AG09319 (cell line): ENCODE results near the gene ZNF813.
"Not testable (repeated sequence)": the region's sequence is repeated elsewhere in the genome, so short reads cannot be mapped to it uniquely, and the experiment has no call there.

Experiments used
- DNase-seq: peaks from one replicate; pipeline ENCODE4 v3.0.0-alpha.2; 2010; ENCODE audit warnings: low read depth; ENCODE audit errors: extremely low read depth
- CTCF ChIP-seq: IDR thresholded peaks from 2 replicates; pipeline ENCODE4 v1.5.1; 2011; ENCODE audit warnings: low read depth, mild to moderate bottlenecking, inconsistent platforms, low read length, moderate library complexity

Gene ZNF813

GRCh38 chr19:53467485-53468262 is at the start of gene ZNF813:
TSS of gene ZNF813 (plus strand) at chr19:53467733. CDS start at chr19:53483823, 16,090 bp downstream.
- peak; percentile 53 for DNase-seq
- TF ChIP-seq CTCF, result no peak

- DNase-seq, result not testable (repeated sequence)
Measured at GRCh38 chr19:53420520-53421315, 46.8 kb upstream of the ZNF813 start.

DNA sequence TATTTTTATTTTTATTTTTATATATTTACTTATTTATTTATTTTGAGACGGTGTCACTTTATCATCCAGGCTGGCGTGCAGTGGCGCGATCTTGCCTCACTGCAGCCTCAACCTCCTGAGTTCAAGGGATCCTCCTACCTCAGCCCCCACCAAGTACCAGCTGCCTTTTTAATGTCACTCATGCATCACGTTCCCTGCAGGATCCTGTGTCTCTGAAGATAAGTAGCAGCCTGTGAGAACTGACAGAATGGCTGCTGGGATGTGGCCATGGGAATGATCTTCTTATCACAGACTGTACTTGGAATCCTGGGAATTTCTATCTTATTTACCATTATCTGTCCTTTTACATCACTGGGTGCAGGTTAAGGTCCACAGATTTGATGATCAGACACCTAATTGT is 45.0 kb upstream of the ZNF813 start:
- TF ChIP-seq CTCF, result no peak

GRCh38 chr19:53423074-53423473 is 44.5 kb upstream of the ZNF813 start:
- not testable (repeated sequence) for DNase-seq

More for the DNA sequence above, 45.0 kb upstream of the ZNF813 start:
- DNase-seq, result no peak

DNA sequence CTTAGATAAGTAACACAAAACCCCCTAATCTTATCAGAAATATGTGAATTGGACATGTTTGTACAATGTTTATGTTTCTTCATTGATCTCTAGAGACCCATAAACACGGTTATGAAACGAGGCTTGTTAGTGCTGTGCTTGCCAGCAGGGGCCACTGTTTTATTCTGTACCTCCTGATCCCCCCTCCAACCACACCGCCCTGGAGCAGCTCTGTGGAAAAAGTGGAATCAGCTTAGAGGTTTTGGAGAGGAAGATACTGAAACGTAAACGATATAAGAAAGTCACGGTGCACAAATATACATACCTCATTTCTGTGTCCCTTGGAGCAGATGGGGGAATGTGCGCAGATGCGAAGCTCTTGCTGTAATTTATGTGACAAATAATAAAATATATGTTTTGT is 43.9 kb upstream of the ZNF813 start:
- DNase-seq, result not testable (repeated sequence)

GRCh38 chr19:53424968-53425597 is 42.5 kb upstream of the ZNF813 start:
- peak; percentile 19 for DNase-seq
- TF ChIP-seq CTCF, result peak; percentile 73

GRCh38 chr19:53431399-53432087 is 36.0 kb upstream of the ZNF813 start, which contains the start of gene ZNF761:
TSS of gene ZNF761 (plus strand) at chr19:53431984. CDS start at chr19:53447269, 15,285 bp downstream.
- peak; percentile 36 for TF ChIP-seq CTCF
- DNase-seq, result peak; percentile 57

- TF ChIP-seq CTCF, result no peak
- DNase-seq, result no peak
Measured at GRCh38 chr19:53432088-53432661, 35.4 kb upstream of the ZNF813 start.

DNA sequence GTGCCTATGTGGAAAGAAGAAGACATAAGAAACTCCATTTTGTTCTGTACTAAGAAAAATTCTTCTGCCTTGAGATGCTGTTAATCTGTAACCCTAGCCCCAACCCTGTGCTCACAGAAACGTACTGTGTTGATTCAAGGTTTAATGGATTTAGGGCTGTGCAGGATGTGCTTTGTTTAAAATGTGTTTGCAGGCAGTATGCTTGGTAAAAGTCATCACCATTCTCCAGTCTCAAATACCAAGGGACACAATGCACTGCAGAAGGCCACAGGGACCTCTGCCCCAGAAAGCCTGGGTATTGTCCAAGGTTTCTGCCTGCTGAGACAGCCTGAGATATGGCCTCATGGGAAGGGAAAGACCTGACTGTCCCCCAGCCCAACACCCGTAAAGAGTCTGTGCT is 23.7 kb upstream of the ZNF813 start:
- DNase-seq, result not testable (repeated sequence)

- not testable (repeated sequence) for DNase-seq
Measured at GRCh38 chr19:53447196-53447595, 20.3 kb upstream of the ZNF813 start.
